ENCODE data around the gene SPOCK2.

Gene SPOCK2

GRCh38 chr10:72107325-72108003 lies 19.1 kb upstream of the SPOCK2 start:
- DNase-seq (ENCODE audit: low spot score), result no peak

DNA sequence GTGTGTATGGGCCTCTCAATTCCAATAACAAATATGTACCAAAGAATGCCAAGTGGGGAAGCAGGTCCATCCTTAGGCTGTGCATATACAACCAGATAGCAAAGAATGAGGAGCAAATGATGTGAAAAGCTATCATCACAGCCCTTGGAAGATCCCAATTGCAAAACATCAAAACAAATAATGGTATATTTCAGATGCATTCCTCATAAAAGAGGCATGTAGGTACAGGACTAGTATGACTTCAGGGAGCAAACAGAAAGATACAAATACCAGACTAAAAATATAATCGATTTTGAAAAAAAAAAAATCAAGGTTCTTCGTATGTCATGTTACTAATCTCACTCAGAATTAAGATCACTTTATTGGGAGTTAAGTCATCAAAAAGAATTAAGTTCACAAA lies 18.5 kb upstream of the SPOCK2 start:
- no peak for DNase-seq (ENCODE audit: low spot score)

DNA sequence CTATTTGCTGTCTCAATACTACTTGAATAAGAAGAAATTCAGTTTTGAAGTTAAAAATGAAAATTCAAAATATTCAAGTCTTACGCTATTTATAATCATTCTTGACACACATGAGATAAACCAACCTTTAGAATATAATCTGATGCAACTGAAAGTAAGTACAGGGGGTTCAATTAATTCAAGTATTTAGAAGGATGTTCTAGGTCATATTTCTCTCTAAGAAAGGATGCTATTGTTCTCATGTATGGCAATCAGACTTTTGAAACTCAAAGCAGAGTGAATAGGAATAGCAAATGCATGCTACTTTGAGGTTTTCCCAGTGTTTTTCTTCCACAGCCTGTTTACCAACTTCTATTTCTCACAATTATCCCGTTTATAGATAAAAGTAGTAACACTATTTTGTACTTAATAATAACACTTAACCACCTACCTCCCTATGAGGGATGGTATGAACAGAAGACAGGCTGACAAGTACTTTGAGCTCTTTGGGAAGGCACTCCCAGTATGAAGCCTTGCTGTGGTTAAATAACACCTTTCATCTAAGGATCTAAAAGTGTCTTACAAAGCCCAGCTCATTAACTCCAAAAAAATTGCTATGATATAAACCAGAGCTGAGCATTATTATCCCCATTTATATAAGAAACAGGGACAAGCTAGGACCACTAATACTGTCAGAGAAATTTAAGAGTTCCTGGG lies 18.0 kb upstream of the SPOCK2 start:
- DNase-seq (ENCODE audit: low spot score), result no peak

DNA sequence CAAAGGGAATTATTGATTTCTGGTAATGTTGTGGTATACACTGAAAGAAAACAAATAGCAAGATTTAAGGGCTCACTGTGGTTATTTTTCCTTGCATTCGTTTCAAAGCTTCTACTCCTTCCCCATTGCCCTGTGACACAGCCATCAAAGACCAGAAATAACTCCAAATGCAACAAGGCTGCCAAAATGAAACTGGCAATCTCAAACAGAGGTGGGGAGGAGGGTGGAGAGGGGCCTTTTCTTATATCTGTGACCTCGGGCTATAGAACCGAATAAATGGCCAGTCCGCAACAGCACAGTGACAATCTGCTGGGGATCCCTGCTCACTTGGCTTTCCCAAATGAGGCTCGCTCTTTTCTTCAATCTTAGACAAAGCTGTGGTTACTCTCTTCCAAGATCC lies 17.4 kb upstream of the SPOCK2 start:
- DNase-seq (ENCODE audit: low spot score), result no peak

- no peak for DNase-seq (ENCODE audit: low spot score)
Observed at GRCh38 chr10:72105098-72105475, 16.7 kb upstream of the SPOCK2 start.

- no peak for DNase-seq (ENCODE audit: low spot score)
Observed at GRCh38 chr10:72104472-72105097, 16.2 kb upstream of the SPOCK2 start.

- no peak for DNase-seq (ENCODE audit: low spot score)
Observed at GRCh38 chr10:72099600-72099921, 11.2 kb upstream of the SPOCK2 start.

DNA sequence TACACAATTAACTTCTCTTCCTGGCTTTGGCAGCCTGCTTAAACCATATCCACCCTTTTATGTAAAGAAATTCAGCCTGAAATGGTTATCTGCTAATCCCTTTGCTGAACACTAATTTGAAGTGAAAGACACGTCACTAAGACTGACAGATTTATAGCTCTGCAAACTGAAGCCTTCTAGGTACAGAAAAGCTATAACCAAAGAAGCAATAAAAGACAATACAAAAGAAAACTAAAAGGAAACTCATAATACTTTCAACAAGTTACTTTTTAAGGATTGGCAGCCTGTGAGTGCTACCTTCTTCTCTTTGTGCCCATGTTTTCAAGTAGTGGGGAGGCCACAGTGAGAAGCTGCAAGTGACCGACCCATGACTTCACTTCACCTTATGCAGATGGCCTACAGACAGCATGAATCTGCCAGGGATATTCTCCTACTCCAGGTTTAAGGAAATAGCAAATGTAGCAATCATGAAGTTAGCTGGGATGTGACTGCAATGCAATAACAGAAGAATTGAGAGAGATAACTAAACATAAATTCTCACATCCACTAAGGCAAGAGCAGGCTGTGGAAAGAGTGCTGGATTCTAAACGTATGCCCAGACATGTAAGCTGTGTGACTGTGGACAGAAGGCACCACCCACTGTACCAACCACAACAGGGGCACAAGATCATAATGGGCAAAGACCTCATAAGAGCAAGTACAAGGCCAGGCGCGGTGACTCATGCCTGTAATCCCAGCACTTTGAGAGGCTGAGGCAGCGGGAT lies 10.7 kb upstream of the SPOCK2 start:
- DNase-seq (ENCODE audit: low spot score), result no peak

DNA sequence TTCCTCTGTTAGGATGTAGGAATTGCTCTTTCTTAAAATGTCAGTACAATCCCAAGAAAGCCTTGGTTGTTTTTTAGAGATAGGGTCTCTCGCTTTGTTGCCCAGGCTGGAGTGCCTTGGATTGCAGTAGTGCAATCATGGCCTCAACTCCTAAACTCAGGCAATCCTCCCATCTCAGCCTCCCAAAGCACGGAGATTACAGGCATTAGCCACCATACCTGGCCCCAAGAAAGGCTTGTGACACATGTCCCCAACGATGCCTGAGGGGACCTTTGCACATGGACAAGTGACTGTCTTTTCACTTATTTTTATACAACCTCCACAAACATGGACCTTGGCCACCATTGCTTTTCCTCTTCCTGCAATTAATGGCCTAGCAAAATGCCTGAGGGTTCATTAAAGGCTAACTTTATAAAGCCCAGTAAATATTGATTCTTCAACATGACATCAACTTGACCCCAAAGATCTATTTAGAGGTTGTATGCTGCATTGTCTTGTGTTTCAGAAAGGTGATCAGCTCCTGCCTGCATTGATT lies 10.0 kb upstream of the SPOCK2 start:
- DNase-seq (ENCODE audit: low spot score), result no peak

GRCh38 chr10:72097448-72098300 lies 9.3 kb upstream of the SPOCK2 start:
- DNase-seq (ENCODE audit: low spot score), result peak; percentile 50

DNA sequence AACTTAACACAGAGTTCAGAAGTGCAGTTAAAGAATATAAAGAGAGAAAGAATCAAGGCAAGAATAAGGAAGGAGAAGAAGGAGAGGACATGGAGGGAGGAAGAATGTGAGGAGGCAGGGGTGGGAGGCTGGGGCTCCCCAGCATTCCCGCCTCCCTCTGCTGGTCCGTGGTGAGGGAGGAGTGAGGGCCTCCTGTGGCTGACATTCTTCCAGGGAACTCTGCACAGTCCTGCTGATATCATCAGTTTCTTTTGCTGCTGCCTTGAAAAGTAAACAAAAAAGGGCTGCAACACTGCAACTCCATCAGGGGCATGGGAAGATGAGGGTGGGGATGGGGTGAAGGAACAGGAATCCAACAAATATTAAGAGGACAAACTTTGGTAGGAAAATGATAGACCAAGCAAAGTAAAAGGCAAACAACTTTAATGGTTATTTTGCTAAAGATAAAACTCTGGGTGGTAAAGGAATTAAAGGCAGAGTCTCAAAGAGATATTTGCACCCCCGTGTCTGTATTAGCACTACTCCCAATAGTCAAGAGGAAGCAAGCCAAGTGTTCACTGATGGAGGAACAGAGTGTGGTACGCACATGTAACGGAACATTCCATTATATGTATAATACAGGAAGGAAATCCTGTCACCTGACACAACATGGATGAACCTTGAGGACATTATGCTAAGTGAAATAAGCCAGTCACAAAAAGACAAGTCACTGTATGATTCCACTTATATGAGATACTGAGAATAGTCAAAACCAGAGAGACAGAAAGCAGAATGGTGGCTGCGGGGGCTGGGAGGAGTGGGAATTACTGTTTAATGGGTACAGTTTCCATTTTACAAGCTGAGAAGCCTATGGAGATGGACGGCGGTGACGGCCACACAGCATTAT lies 8.0 kb upstream of the SPOCK2 start:
- no peak for DNase-seq (ENCODE audit: low spot score)

DNA sequence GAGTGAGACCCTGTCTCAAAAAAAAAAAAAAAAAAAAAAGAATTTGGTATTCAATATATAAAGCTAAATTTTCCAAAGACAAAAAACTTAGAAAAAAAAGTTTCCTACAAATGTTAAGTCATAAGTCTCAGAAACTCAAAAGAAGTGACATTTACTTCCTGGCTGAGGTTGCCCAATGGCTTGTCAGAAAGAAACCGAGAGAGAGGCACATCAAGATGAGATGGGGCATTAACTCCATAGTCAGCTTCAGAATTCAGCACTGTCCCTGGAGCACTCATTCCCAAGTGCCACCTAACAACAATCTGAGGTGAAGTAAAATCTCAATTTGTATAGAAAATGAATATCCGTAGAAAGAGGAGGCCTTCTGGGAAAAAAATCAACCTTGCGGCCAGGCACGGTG lies 6.8 kb upstream of the SPOCK2 start:
- DNase-seq (ENCODE audit: low spot score), result no peak

DNA sequence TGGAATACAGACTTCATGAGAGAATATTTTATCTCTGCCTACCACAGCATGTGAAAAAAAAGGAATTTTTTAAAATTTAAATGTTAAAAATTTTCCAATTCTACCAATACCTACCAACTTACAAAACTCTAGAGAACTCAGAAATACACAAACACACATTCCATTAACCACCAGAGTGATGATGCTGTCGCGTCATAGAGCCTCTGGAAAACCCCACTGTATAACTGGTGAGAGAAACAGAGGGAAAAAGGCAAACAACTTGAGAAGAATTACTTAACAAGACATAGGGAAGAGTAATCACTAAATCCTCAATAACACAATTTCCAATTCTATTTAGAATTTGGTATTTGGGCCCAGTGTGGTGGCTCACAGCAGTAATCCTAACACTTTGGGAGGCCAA lies 6.2 kb upstream of the SPOCK2 start:
- no peak for DNase-seq (ENCODE audit: low spot score)

DNA sequence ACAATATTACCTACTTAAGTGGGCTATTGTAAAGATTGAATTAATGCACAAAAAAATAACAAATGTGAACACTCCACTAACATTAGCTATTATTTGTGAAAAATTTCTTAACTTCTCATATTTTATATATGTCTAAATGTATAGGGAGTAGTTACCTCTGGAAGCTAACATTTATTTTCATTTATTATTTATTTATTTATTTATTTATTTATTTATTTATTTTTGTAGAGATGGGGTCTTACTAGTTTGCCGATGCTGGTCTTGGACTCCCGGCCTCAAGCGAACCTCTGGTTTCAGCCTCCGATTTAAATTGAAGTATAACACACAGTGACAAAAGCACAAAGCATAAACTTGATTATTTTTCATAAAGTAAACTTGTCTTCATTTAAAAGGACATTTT lies 5.1 kb upstream of the SPOCK2 start:
- DNase-seq (ENCODE audit: low spot score), result no peak

DNA sequence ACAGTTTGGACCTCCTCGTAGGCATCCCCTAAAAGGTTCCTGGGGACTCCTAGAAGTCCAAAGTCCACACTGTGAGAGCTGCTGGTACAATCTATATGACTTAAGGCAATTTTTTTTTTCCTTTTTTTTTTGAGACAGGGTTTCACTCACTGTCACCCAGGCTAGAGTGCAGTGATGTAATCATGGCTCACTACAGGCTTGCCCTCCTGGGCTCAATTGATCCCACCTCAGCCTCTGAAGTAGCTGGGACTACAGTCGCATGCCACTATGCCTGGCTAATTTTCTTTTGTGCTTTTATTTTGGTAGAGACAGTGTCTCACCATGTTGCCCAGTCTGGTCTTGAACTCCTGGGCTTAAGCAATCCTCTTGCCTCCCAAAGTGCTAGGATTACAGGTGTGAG lies 4.6 kb upstream of the SPOCK2 start:
- DNase-seq (ENCODE audit: low spot score), result no peak

- no peak for DNase-seq (ENCODE audit: low spot score)
Observed at GRCh38 chr10:72092171-72092924, 4.0 kb upstream of the SPOCK2 start.

DNA sequence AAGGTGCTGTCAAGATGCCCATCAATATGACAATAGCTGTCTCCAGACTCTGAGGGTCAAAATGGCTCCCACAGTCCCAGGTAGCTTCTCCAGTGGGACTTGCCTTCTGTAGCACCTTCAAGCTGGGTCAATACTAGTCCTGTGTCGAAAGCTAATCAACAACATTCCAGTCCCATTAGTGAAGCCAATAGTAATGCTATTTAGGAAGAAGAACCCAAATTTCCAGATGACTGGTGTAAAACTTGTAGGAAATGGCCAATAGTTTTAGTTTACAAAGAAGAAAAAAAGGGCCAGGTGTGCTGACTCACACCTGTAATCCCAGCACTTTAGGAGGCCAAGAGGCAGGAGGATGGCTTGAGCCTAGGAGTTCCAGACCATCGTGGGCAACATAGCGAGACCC lies 2.0 kb upstream of the SPOCK2 start:
- DNase-seq (ENCODE audit: low spot score), result no peak

DNA sequence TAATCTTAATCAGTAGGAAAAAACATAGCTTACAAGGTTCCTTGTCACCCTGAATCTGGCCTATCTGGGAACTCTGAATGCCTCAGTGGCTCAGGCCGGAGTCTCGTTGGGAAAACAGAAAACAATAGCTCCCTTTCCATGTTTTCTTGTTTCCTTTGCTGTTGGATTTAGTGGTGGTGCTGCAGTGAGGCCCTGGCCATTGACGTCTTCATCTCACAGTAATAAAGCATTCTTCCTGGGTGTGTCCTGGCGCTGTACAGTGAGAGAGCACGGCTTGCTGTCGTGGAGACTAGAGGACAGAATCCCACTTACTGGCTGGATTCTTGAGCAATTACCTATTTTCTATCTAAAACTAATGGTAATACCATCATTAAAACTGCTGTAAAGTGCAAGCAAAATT lies 1.3 kb upstream of the SPOCK2 start:
- DNase-seq (ENCODE audit: low spot score), result no peak

GRCh38 chr10:72088889-72089575 lies 681 bp upstream of the SPOCK2 start:
- DNase-seq (ENCODE audit: low spot score), result peak; percentile 22
